Brain microvascular endothelial cell (primary cell): ENCODE data around the gene CDH10.

Source experiments
- DNase-seq: peaks from one replicate; pipeline ENCODE4 v3.0.0-alpha.2; 2020
- H3K27ac ChIP-seq: fragments of 250-450 bp; sonication (Bioruptor Pico); 2 replicates; pipeline ENCODE4 v1.5.1; 2020; ENCODE audit warnings: mild to moderate bottlenecking, moderate library complexity
- H3K27me3 ChIP-seq: fragments of 250-450 bp; sonication (Bioruptor Pico); replicated peaks from 2 replicates; pipeline ENCODE4 v1.5.1; 2020; ENCODE audit warnings: mild to moderate bottlenecking
- H3K36me3 ChIP-seq: fragments of 250-450 bp; sonication (Bioruptor Pico); replicated peaks from 2 replicates; pipeline ENCODE4 v1.5.1; 2020; ENCODE audit warnings: mild to moderate bottlenecking
- H3K4me3 ChIP-seq: 2 replicates; pipeline ENCODE4 v1.5.1; 2011; ENCODE audit warnings: low read depth, mild to moderate bottlenecking, control low read depth, low read length, moderate library complexity
- CTCF ChIP-seq: IDR thresholded peaks from 2 replicates; pipeline ENCODE4 v1.5.1; 2011; ENCODE audit warnings: low read depth, mild to moderate bottlenecking, moderate library complexity, low read length, control low read depth, inconsistent platforms; ENCODE audit errors: missing control alignments
- in situ Hi-C: cut with HindIII; loops from 2 replicates; pipeline ENCODE4 v1.10.0; 2017; ENCODE audit warnings: low sequenced_read_pairs, low pct_ligation_motif_present

The CDH10 gene

GRCh38 chr5:24602188-24602587 lies 42.6 kb downstream of the CDH10 start:
- Histone ChIP-seq H3K27me3 (no peaks in the 10 kb centered on the region), H3K36me3 (no peaks in the 10 kb centered on the region), H3K27ac (no peak overlapping the region), H3K4me3 (no peak overlapping the region)
- in situ Hi-C loops: no loop called here
- no peak for DNase-seq
- no peak for TF ChIP-seq CTCF

GRCh38 chr5:24598956-24599355 lies 45.8 kb downstream of the CDH10 start:
- no peak for TF ChIP-seq CTCF
- in situ Hi-C loops: no loop called here
- no peak for DNase-seq
- Histone ChIP-seq H3K36me3 (no peaks in the 10 kb centered on the region), H3K27ac (no peak overlapping the region), H3K4me3 (no peak overlapping the region), H3K27me3 (no peaks in the 10 kb centered on the region)

- in situ Hi-C loops: no loop called here
- Histone ChIP-seq H3K27me3 (no peaks in the 10 kb centered on the region), H3K27ac (no peak overlapping the region), H3K4me3 (no peak overlapping the region), H3K36me3 (no peaks in the 10 kb centered on the region)
- no peak for TF ChIP-seq CTCF
- no peak for DNase-seq
These were observed 49.4 kb downstream of the CDH10 start for GRCh38 chr5:24595329-24595728.

- no peak for TF ChIP-seq CTCF
- Histone ChIP-seq H3K27me3 (no peaks in the 10 kb centered on the region), H3K36me3 (no peaks in the 10 kb centered on the region), H3K27ac (no peak overlapping the region), H3K4me3 (no peak overlapping the region)
- no peak for DNase-seq
- in situ Hi-C loops: no loop called here
These were observed 53.4 kb downstream of the CDH10 start for GRCh38 chr5:24591426-24591825.

- in situ Hi-C loops: no loop called here
- no peak for DNase-seq
- no peaks in the 10 kb centered on the region for H3K36me3 ChIP-seq
- H3K27me3 ChIP-seq: no peaks in the 10 kb centered on the region
- no peak for TF ChIP-seq CTCF
- H3K4me3 ChIP-seq: no peak overlapping the region
- H3K27ac ChIP-seq: no peak overlapping the region
These were observed 55.2 kb downstream of the CDH10 start for GRCh38 chr5:24589566-24589965.

GRCh38 chr5:24585751-24586150 lies 59.0 kb downstream of the CDH10 start:
- H3K36me3 ChIP-seq: no peaks in the 10 kb centered on the region
- no peak overlapping the region for H3K4me3 ChIP-seq
- H3K27me3 ChIP-seq: no peaks in the 10 kb centered on the region
- no peak for DNase-seq
- H3K27ac ChIP-seq: no peak overlapping the region
- no peak for TF ChIP-seq CTCF
- in situ Hi-C loops: no loop called here
